Stimulated activated CD4-positive, alpha-beta T cell treated with anti-CD3 and anti-CD28 coated beads, TNF-alpha, amount 100 ng/mL, for 4 hours (primary cell): Measurements from ENCODE around the gene KCNQ5.

ENCODE experiments used
- DNase-seq, 3 experiments: peaks; one replicate each; pipeline ENCODE4 v3.0.0-alpha.2; 2020; ENCODE audit warnings: low read depth in 3 of 3

Gene KCNQ5

DNA sequence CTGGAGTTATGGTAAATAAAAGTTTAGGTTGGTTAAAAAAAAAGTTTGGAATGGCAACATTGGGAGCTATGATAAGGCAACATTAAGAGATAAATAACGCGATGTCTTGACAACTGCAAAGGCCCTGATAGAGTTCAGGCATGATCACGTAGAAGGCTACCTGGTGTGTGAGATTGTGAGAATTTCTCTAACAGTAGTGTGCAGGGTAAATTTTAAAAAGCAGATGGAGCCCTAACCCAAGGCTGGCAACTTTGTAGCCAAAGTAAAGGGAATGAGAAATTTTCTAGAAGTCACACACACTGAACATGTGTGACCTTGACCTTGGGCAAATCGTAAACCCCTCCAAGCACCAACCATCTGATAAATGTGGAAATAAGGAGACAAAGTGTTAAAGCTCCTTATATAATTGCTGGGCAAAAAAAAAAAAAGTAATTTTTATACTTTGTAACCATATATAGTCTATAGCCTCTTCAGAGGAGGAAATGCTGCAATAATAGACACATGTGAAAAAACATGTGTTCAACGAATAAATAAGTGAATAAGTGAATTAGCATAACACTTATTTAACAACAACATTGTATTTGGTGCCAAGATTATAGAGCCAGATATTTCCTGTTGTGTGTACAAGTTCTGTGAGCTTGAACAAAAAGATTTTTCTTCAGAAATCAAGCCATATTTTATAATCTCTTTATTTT lies 18.2 kb downstream of the KCNQ5 start:
- DNase-seq, result no peak

DNA sequence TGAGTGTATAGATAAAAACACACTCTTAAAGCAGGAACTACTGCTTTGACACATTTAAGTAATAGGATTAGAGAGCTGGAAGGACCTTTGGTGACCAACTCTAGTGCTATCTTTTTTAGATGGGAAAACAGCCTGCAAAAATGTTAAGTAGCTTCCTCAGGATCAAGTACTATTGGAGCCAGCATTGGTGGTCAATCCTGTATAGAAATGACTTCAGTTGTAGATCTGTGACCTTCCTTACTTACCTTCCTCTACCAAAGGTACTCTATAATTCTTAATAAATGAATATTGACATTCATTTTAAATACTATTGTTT lies 18.7 kb downstream of the KCNQ5 start:
- no peak for DNase-seq

DNA sequence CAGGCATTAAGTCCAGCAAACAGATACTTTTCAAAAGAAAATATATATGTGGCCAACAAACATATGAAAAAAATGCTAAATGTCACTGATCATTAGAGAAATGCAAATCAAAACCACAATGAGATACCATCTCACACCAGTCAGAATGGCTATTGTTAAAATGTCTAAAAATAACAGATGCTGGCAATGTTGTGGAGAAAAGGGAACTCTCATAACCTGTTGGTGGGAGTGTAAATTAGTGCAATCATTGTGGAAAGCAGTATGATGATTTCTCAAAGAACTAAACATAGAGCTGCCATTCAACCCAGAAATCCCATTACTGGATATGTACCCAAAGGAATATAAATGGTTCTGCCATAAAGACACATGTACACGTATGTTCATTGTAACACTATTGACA lies 20.6 kb downstream of the KCNQ5 start:
- DNase-seq, result no peak

DNA sequence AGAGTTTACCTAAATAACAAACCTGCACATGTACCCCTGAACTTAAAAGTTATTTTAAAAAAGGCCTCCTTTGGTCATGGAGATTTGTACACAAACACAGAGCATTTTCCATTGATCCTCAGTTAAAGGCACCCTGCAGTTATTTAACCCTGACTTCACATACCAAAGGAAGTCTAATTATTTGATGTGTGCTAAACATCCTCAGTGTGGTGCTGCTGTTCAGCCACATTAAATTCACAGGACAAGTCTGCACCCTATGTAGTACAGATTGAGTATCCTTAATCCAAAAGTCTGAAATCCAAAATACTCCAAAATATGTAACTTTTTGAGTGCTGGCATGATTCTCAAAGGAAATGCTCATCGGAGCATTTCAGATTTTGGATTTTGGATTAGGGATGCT lies 21.4 kb downstream of the KCNQ5 start:
- no peak for DNase-seq

DNA sequence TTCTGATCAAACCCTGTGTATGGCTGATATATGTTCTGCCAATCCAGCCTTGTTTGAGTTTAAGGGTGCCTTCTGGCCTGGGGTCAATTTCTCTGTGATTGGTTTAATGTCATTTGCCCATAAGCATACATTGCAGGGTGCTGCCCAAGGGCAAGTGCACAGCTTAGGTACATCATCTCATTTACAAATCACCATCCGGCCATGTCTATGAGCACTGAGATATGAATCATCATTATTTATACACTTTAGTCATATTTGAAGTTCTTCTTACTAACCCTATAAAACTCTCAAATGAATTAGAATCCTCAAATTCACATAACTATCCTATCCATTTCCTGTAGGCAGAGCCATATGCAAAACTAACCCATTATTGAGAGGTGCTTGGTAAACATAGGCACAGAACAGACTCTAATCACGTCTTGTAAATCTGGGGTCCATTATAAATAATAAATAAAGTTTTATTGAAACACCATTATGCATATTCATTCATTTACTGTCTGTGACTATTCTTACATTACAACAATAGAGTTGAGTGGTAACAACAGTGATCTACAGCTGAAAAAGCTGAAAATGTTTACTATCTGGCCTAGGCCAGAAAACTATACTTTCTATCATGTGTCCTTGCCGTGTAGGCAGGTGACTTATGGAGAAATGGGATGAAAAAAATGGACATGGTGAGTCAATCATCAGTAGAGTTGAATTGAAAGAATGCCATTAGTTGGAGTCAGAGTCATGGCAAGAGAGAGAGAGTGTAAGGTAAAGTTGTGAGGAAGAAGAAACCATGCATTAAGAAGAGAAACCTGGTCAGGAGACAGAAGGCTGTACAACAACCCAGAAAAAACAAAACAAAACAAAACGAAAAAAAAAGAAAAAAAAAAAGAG lies 25.0 kb downstream of the KCNQ5 start:
- no peak for DNase-seq

DNA sequence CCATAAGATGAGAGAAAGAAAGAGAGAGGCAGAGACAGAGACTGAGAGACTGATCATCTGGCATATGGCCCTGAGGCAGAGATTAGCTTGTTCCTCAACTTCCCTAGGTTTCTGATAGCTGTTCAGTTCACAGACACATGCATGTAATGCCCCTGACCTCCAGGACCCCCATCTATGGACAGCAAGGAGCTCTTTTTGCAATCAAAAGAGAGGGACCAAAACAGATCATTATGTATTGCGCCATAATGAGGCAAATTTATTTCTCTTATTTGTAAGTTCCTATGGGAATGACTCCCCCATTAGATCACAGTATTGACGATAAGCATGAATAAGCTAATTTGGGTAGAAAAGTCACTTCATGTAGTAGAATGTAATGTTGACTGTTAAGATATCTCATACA lies 25.6 kb downstream of the KCNQ5 start:
- no peak for DNase-seq

DNA sequence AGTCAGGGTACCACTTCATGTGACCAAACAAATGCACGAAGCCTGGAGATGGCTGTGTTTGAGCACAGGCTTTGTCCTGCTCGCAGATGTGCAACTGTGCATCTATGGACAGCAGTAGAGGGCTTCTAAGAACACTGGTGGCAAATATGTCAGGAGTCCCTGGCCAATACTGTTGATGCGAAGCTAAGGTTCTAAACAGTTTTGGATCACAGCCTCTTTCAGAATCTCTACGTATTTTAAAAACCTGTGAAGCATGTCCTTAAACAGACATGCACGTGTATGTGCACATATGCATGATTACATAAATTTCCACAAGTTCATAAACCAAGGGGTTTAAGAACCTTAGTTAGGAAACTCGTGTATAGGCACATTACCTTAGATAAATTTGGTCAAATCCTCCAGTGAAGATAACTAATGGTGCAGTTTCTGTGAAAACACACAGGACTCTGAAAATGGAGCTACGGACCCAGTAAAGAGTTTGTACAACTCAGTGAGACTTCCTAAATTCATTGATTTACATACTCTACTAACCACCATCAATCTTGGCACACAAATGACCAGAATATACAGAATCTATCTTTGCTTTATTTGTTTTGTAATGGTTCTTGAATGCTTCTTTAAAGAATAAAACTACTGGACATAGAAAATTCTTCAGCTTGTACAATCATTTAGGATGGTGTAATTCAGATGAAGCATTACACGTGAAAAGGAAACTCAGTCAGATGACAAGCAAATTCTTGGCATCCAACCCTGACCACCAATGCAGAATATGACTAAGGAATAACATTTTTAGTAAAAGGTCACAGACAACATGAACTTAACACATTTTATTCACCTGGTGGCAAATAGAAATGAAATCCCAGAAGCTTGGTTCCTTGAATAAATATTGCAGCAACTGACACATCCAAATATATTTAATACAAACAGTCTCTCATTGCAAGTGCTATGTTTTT lies 27.4 kb downstream of the KCNQ5 start:
- no peak for DNase-seq

DNA sequence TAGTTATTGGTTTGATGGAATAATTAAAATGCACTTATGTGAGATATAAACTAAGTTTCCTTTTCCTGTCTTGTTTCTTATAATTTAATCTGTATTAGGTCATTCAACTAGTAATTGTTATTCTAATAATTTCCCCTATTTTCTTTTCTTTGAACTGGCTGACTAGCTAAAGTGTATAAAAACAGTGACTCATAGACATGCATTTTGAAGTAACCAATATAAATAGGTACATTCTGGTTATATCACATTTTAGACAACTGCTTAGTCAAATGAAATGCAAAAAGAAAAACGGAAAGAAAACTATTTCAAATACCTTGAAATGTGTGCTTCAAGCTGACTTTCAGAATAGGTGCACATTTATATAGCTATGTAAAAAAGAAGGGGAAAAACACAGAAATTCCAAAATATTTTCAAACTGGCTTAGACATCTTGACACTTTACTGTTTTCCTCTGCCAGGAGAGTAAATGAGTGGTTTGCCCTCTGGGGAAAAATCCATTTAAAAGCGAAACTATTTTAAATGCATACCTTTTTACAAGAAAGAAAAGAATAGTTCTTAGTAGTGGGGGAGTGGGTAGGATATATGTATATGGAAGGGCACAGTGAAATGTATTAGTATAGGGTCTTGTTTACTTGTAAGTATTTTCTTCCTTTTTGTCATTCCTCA lies 28.3 kb downstream of the KCNQ5 start:
- DNase-seq, result no peak

DNA sequence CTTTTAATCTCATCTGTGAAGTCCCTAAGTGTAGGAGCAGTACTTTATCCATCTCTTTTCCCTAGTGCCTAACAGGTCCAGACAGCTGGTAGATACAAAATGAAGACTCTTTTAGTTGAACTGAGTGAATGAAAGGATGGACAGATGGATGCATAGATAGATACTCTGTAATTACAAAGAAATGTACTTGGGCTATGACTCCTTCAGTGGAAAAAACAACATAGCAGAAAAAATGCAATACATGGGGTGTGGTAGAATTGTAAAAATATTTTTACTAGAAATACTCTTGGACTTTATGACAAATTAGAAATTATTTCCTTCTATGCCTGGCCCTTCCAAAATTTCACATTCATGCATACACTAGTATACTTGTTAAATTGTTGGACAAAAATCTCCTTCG lies 29.3 kb downstream of the KCNQ5 start:
- no peak for DNase-seq

DNA sequence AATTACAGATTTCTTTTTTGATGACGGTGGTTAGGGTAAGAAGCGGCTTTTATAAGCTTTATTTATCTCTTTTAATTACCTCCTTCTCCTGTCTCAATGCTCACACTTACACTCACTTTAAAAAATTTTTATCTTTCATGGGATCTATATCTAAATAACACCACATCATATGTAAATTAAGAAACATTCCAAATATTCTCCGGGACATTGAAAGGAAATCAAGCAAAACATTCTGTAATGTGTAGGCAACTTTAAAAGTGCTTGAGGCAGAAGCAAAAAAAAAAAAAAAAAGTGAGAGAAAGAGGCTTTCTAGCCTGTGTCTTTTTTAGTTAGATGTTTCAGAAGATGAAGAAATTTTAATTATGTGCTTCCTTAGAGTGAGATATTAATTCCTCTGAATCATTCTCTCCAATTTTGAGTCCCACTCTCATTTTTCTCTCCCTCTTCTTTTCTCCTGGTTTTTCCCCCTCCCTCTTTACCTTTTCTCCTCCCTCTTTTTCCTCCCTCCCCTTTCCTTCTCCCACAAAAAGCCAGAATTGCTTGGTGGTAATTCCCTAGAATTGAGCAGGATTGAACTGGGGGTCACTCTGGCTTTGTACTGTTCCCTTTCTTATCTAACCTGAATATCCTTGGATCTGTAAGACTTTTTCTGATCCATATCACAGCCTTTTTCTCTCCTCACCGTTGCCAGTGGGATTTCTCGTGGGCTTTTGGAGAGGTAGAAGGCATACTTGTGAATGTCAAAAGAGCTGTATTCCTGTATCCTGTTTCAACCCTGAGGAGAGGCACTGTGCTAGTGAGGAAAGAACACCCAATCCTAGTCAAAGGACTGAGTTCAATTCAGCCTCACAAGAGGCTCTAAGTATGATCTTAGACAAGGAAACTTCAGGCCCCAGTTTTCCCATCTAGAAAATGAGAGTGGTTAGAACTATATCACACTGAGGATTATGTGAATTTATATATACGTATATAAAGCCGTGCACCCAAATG lies 30.4 kb downstream of the KCNQ5 start:
- DNase-seq, result no peak

DNA sequence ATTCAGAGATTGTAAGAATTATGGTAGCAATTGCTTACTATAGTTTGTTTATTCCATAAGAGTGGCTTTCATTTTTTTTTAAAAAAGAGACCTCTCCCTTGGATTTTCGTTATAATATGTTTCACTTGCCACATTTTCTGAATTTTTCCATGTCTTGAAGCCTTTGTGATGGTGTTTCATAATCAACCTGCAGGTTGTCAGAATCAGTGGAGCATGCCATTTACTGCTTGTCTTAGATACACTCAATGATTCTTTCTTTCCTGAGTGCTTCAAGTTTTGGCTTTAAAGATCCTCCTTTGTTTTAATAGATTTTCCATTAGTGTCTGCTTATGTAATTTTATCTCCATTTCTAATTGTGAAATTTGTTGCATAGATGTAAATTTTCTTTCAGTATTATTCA lies 31.2 kb downstream of the KCNQ5 start:
- no peak for DNase-seq

DNA sequence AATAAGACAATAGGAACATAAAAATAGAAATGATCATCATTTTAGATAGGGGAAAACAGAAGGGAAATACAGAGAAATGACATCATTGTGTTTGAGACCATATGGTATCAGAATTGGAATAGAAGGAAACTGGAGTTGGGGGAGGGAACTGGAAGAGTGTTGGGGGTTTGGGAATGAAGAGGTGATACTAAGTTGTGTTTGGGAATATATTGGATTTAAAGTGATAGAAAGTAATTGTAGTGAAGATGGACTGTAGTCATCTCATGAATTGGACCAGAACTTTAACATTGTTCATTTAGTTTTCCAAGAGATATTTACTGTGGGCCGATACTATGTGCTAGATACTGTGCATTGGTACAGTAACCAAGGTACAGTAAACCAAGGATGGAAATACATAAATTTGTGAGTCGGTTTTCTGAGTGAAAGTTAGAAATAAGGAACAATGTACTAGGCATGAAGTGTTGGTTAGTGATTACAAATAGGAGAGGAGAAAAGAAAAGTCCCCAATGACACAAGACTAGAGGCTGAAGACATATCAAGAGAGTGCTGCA lies 32.3 kb downstream of the KCNQ5 start:
- DNase-seq, result no peak

DNA sequence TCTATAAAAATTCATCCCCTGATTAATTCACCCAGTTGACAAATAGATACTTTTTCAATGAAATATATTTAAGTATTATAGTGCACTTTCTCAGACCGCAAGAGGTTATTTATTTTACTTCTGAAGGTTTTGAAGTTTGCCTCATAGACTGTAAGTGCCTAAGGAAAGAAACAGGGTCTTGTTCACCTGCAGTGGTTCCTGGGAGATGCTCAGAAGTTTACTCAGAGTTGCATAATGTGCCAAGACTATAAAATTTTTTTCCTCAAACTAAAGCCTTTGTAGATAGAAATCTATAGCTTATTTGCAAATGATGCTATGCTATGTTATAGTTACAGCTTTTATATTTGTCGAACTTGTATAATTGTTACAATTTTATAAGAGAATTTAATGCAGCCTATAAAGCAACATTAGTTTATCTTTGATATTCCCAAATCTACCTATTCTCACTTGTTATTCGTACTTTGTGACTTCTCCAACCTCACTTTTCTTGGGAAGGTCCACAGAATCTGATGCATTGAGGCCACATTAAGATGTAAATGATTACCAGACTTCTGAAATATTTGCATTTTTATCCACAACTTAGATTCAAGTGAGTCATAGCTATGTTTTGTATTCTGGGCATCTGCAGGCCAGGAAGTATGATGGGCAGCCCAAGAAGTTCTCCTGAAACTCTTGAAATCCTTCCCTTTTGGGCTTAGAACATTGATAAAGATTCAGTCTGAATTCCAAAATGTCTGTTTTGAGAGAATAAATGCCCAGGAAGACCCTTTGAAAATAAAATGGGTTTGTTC lies 35.7 kb downstream of the KCNQ5 start:
- no peak for DNase-seq

DNA sequence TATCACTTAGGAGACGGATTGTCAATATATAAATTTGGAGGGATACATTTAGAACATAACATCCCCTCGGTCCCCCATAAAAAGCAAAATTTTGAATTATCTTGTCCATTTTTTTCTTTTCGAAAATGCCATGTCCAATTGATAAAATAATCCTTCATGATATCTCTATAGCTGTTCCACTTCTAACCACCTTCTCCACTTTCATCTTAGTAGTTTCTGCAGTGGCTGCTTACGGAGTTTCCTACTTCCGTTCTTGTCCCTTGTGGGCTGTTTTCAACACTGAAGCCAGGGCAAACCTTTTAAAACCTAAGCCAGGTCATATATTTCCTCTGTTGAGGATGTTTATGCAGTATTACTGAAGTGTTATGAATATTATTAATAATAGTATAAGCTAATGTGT lies 37.9 kb downstream of the KCNQ5 start:
- DNase-seq, result no peak

DNA sequence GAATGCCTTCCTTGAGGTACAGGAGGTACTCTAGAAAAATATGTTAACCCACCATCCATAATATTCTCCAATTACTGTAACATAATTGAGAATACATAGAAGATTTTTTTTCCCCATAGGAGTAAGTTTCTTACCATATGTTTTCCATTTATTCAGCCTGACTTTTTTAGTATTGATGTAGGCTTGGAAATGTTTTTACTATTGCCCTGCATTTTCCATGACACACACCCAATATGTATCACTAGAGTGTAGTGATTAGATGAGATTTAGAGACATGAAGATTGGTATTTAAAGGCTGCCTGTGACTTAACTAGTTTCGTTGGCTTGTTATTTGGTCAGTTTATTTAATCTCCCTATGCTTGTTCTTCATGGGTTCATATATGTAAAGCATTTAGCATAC lies 39.5 kb downstream of the KCNQ5 start:
- DNase-seq, result no peak

DNA sequence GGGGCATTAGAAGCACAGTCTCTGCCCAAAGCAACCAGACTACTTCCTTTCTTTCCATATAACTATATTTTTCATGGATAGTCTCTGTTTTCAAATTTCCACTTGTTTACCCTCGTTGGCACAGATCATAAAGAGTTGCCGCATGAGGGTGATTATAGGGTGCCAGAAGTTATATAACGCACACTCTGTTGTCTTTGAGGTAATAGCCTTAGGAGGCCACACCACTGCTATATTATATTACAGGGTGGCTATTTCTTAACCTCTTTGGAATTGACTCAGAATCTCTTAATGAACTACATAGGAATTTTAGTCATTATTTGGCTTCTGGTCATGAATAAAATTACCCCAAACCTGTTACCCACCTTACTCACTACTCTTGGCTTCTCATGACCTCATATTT lies 43.7 kb downstream of the KCNQ5 start:
- no peak for DNase-seq

DNA sequence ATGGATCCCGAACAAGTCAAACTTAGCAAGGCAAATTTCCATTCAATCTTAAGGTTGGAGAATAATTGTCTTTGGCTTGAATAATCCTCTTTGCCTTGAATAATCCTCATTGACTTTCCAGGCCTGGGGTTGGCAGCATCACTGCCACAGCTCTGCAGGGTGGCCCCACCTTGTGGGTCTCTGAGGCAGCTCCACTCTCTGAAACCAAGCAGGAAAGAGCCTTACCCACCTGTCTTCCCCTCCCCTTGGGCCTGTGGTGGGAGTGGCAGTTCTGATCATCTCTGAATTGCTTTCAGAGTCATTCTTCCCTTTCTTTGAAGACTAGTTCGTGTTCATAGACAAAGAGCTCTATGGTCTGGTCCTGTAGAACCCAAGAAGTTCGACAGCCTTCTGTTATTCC lies 47.5 kb downstream of the KCNQ5 start:
- no peak for DNase-seq

DNA sequence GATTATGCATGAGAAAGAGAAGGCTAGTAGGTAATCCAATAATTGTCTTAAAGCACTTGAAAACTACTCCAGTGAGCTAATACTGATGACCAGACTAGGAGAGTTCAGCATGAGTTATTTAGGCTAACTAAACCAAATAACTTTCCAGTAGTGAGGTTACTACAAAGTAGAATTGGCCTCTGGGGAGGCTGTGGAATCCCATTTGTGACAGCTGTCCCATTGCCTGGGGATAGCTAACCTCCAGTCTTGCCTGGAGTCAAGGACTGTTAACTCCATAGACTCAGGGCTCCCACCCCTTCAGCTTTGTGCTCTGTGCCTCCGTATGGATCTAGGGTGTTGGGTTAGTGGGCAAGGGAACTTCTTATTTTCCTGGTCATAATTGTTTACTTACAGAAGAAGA lies 51.0 kb downstream of the KCNQ5 start:
- DNase-seq, result no peak

DNA sequence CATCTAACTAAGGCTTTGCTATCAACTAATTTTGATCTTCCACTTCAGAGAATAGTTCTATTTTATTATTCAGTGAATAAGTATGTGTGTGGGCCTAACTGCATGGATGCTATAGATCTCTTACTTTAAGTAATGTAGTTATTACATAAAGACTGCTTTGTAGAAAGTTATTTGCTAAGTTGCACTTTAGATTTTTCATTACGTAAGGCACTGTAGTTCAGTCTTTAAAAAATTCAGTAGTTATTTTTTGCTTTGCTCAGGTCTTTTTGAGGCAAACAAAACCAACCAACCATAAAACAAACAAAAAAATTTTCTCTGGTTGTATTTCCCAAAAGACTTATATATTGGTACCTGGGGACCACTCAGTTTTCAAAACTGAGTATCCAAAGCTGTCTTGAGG lies 53.0 kb downstream of the KCNQ5 start:
- DNase-seq, result no peak

DNA sequence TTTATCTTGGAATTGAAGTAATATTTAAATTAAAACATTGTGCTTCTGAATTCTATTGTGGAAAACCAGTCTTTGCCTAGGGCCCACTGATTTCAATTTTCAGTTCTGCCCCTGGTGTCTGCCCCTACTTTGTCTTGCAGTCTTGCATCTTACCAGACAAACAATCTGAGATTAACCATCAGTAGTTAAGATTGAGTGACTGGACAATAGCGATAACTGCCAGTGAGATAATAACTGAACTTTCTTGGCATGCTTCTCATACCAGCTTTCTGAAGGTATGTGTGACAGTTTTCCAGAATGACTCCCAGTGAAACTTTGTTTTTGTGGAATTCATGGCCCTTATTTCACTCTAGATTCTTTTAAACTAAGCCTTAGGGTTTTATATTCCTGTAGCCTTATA lies 53.5 kb downstream of the KCNQ5 start:
- no peak for DNase-seq
